A549 (cell line): ENCODE results near the gene RASL10A. TPM values are rescaled to one million over a fixed set of nuclear protein-coding genes. Genes with fewer than 3 reads are reported as not detected.
A peak's percentile ranks its signal among the peaks of the same experiment; 100 is the strongest.

Experiments used
- ATAC-seq, 2 experiments: fragments of 200-7000 bp in 1 of 2; fragments of >200 bp in 1 of 2; cut with Nextera tagmentation in 1 of 2; cut with Tn5 transposase in 1 of 2; 3 replicates each; pipeline versions ENCODE4 v1.8.0 to v1.9.1; 2018 to 2020; ENCODE audit warnings: mild to moderate bottlenecking in 1 of 2, moderate library complexity in 1 of 2
- CTCF ChIA-PET: fragments of 300-600 bp; sonication (Branson Sonifier 250); formaldehyde crosslinking; extraction: SDS; loops from one replicate; lab custom pipeline; 2021; ENCODE audit warnings: antibody characterized with exemption, inconsistent platforms; lab: Yijun Ruan, JAX
- POLR2A ChIA-PET: fragments of 350-600 bp; formaldehyde crosslinking; extraction: SDS; loops from one replicate; lab custom pipeline; 2021; ENCODE audit warnings: antibody characterized with exemption, inconsistent platforms; lab: Yijun Ruan, JAX
- DNase-seq, 2 experiments: peaks; one replicate each; pipeline versions ENCODE4 v3.0.0 to v3.0.0-alpha.2; 2011 to 2016; ENCODE audit warnings: low read depth in 1 of 2, low spot score in 1 of 2
- FAIRE-seq: peaks from 2 replicates; lab custom pipeline; 2011; peaks lifted over from hg19 to GRCh38; lab: Jason Lieb, UNC
- H3K27ac ChIP-seq, 2 experiments: fragments of >200 bp; sonication (Bioruptor Twin); formaldehyde crosslinking; 3 replicates each; pipeline ENCODE4 v1.5.1; 2016 to 2017
- H3K4me1 ChIP-seq: fragments of >200 bp; sonication (Bioruptor Twin); formaldehyde crosslinking; 3 replicates; pipeline ENCODE4 v1.6.1; 2016
- H3K4me2 ChIP-seq: fragments of >200 bp; sonication (Bioruptor Twin); formaldehyde crosslinking; 3 replicates; pipeline ENCODE4 v1.6.1; 2016
- H3K4me3 ChIP-seq: fragments of >200 bp; sonication (Bioruptor Twin); formaldehyde crosslinking; 3 replicates; pipeline ENCODE4 v1.5.1; 2016
- H3K9me3 ChIP-seq: fragments of >200 bp; sonication (Bioruptor Twin); formaldehyde crosslinking; 3 replicates; pipeline ENCODE4 v1.6.1; 2016
- CHD2 ChIP-seq: fragments of 150-350 bp; IDR thresholded peaks from 2 replicates; pipeline ENCODE4 v1.6.1; 2014; ENCODE audit warnings: low read length; ENCODE audit not compliant: partially characterized antibody
- CHD4 ChIP-seq: fragments of 200-600 bp; sonication (generic); IDR thresholded peaks from 2 replicates; pipeline ENCODE4 v1.6.1; 2016; ENCODE audit warnings: antibody characterized with exemption, mild to moderate bottlenecking, borderline replicate concordance
- CTCF ChIP-seq: fragments of >200 bp; sonication (Bioruptor Twin); formaldehyde crosslinking; IDR thresholded peaks from 3 replicates; pipeline ENCODE4 v1.5.1; 2016
- EHF ChIP-seq: fragments of 250-450 bp; sonication (Bioruptor Pico); IDR thresholded peaks from 2 replicates; pipeline ENCODE4 v1.5.0; 2020; ENCODE audit warnings: mild to moderate bottlenecking
- EHMT2 ChIP-seq: fragments of 200-600 bp; sonication (generic); IDR thresholded peaks from 2 replicates; pipeline ENCODE4 v1.6.1; 2016; ENCODE audit warnings: antibody characterized with exemption, low read depth, mild to moderate bottlenecking, moderate library complexity
- EP300 ChIP-seq, 2 experiments: fragments of >200 bp; sonication (Bioruptor Twin); formaldehyde crosslinking; IDR thresholded peaks; 2 replicates in 1 of 2; 3 replicates in 1 of 2; pipeline ENCODE4 v1.6.1; 2016 to 2017
- HES2 ChIP-seq: fragments of >200 bp; sonication (Bioruptor Twin); formaldehyde crosslinking; IDR thresholded peaks from 2 replicates; pipeline ENCODE4 v1.6.1; 2016
- JUN ChIP-seq, 2 experiments: fragments of >200 bp; sonication (Bioruptor Twin); formaldehyde crosslinking; IDR thresholded peaks; 2 replicates in 1 of 2; 3 replicates in 1 of 2; pipeline ENCODE4 v1.6.1; 2016 to 2017
- KDM1A ChIP-seq: fragments of 200-600 bp; sonication (generic); IDR thresholded peaks from 2 replicates; pipeline ENCODE4 v1.6.1; 2016; ENCODE audit warnings: low read depth, mild to moderate bottlenecking
- KDM5A ChIP-seq: fragments of 200-600 bp; sonication (generic); IDR thresholded peaks from 2 replicates; pipeline ENCODE4 v1.6.1; 2016; ENCODE audit warnings: antibody characterized with exemption, mild to moderate bottlenecking
- MAX ChIP-seq: IDR thresholded peaks from 2 replicates; pipeline ENCODE4 v1.6.1; 2012
- MYC ChIP-seq: IDR thresholded peaks from 2 replicates; pipeline ENCODE4 v1.6.1; 2012; ENCODE audit warnings: mild to moderate bottlenecking, inconsistent platforms, low read length, improper control_type of control experiment, borderline replicate concordance
- PHF8 ChIP-seq: fragments of 200-600 bp; sonication (generic); IDR thresholded peaks from 2 replicates; pipeline ENCODE4 v1.6.1; 2016; ENCODE audit warnings: low read depth, mild to moderate bottlenecking, antibody characterized with exemption, moderate library complexity, borderline replicate concordance
- POLR2AphosphoS2 ChIP-seq: conservative IDR thresholded peaks from 2 replicates; pipeline ENCODE4 v1.6.1; 2012; ENCODE audit warnings: low read length, improper control_type of control experiment, inconsistent platforms
- RARB ChIP-seq: fragments of 250-450 bp; sonication (Bioruptor Pico); IDR thresholded peaks from 2 replicates; pipeline ENCODE4 v1.8.0; 2021; ENCODE audit warnings: mild to moderate bottlenecking, moderate library complexity
- TP53 ChIP-seq: fragments of 250-450 bp; sonication (Bioruptor Pico); IDR thresholded peaks from 2 replicates; pipeline ENCODE4 v1.5.0; 2021; ENCODE audit warnings: mild to moderate bottlenecking, moderate library complexity
- ZNF302 ChIP-seq: fragments of 250-450 bp; sonication (Bioruptor Pico); IDR thresholded peaks from 2 replicates; pipeline ENCODE4 v1.9.0; 2021; ENCODE audit warnings: inconsistent platforms, mild to moderate bottlenecking, moderate library complexity
- WGBS: methylation state at CpG from one replicate; pipeline ENCODE4 v1.1.6; 2017; ENCODE audit errors: missing lambda C conversion rate; 5-methylcytosine and 5-hydroxymethylcytosine counted together
- polyA plus RNA-seq, 4 experiments: library from polyadenylated mRNA; depleted of rRNA in 3 of 4; stranded (reverse); fragments of >200 nt; fragmentation: RNase III in 1 of 4; extraction: RNeasy Plus Mini Kit Qiagen cat#74134 plus additional on column Dnase treatment in 1 of 4; gene quantifications; 2 replicates in 3 of 4; 3 replicates in 1 of 4; pipeline ENCODE4 v1.2.3, GENCODE V29; 2011 to 2017
- TF ChIP-seq, protein P1 (sequence below): fragments of 150-350 bp; IDR thresholded peaks from 2 replicates; pipeline ENCODE4 v1.6.1; 2014; ENCODE audit warnings: low read depth, mild to moderate bottlenecking, low read length
- TF ChIP-seq, protein P2 (sequence below): fragments of 200-600 bp; sonication (generic); IDR thresholded peaks from 2 replicates; pipeline ENCODE4 v1.6.1; 2016; ENCODE audit warnings: antibody characterized with exemption, mild to moderate bottlenecking, moderate library complexity
- TF ChIP-seq, protein P3 (sequence below): fragments of 250-450 bp; sonication (Bioruptor Pico); IDR thresholded peaks from 2 replicates; pipeline ENCODE4 v1.5.0; 2021; ENCODE audit warnings: mild to moderate bottlenecking, moderate library complexity, borderline replicate concordance

Gene RASL10A
- polyA plus RNA-seq, 2 of the 4 experiments (the other 2 are of a cell fraction) = 0.08 to 0.25 TPM

- Histone ChIP-seq H3K4me2 (peak overlapping the region; percentile 98), H3K4me3 (peak overlapping the region; percentile 99), H3K4me1 (peaks cover 34% of the 10 kb centered on the region), H3K9me3 (no peaks in the 10 kb centered on the region), H3K27ac (peak overlapping the region; percentile 100)
- no peak for TF ChIP-seq MYC
- no peak for TF ChIP-seq KDM1A
- TF ChIP-seq, protein P1, sequence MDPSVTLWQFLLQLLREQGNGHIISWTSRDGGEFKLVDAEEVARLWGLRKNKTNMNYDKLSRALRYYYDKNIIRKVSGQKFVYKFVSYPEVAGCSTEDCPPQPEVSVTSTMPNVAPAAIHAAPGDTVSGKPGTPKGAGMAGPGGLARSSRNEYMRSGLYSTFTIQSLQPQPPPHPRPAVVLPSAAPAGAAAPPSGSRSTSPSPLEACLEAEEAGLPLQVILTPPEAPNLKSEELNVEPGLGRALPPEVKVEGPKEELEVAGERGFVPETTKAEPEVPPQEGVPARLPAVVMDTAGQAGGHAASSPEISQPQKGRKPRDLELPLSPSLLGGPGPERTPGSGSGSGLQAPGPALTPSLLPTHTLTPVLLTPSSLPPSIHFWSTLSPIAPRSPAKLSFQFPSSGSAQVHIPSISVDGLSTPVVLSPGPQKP = no peak
- TF ChIP-seq, protein P2, sequence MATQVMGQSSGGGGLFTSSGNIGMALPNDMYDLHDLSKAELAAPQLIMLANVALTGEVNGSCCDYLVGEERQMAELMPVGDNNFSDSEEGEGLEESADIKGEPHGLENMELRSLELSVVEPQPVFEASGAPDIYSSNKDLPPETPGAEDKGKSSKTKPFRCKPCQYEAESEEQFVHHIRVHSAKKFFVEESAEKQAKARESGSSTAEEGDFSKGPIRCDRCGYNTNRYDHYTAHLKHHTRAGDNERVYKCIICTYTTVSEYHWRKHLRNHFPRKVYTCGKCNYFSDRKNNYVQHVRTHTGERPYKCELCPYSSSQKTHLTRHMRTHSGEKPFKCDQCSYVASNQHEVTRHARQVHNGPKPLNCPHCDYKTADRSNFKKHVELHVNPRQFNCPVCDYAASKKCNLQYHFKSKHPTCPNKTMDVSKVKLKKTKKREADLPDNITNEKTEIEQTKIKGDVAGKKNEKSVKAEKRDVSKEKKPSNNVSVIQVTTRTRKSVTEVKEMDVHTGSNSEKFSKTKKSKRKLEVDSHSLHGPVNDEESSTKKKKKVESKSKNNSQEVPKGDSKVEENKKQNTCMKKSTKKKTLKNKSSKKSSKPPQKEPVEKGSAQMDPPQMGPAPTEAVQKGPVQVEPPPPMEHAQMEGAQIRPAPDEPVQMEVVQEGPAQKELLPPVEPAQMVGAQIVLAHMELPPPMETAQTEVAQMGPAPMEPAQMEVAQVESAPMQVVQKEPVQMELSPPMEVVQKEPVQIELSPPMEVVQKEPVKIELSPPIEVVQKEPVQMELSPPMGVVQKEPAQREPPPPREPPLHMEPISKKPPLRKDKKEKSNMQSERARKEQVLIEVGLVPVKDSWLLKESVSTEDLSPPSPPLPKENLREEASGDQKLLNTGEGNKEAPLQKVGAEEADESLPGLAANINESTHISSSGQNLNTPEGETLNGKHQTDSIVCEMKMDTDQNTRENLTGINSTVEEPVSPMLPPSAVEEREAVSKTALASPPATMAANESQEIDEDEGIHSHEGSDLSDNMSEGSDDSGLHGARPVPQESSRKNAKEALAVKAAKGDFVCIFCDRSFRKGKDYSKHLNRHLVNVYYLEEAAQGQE = no peak
- TF ChIP-seq CTCF = no peak
- TF ChIP-seq ZNF302 (CRISPR knock-in tag) = no peak
- no peak for TF ChIP-seq EHMT2
- no peak for TF ChIP-seq MAX
- TF ChIP-seq EHF = no peak
- TF ChIP-seq CHD2 = no peak
- TF ChIP-seq CHD4 = no peak
- TF ChIP-seq KDM5A = no peak
- no peak for TF ChIP-seq RARB (CRISPR knock-in tag)
- TF ChIP-seq TP53 (CRISPR knock-in tag) = no peak
- no peak for TF ChIP-seq POLR2AphosphoS2
- no peak for TF ChIP-seq EP300 (IDR thresholded peaks at IDR 0.05)
- TF ChIP-seq JUN (IDR thresholded peaks at IDR 0.05) = no peak
- no peak for FAIRE-seq
- WGBS = under 1% methylated on average over 14 of the region's 14 CpGs
- ChIA-PET CTCF (no interaction called here), POLR2A (interaction anchor here (1.2 kb wide), 1 partner anchor 37 kb away, joined by 4 read pairs; the partner anchor contains the start of gene GAS2L1)
- ATAC-seq = no peak
- no peak for DNase-seq
Observed at GRCh38 chr22:29269230-29269604, 46.3 kb downstream of the RASL10A start.

DNA sequence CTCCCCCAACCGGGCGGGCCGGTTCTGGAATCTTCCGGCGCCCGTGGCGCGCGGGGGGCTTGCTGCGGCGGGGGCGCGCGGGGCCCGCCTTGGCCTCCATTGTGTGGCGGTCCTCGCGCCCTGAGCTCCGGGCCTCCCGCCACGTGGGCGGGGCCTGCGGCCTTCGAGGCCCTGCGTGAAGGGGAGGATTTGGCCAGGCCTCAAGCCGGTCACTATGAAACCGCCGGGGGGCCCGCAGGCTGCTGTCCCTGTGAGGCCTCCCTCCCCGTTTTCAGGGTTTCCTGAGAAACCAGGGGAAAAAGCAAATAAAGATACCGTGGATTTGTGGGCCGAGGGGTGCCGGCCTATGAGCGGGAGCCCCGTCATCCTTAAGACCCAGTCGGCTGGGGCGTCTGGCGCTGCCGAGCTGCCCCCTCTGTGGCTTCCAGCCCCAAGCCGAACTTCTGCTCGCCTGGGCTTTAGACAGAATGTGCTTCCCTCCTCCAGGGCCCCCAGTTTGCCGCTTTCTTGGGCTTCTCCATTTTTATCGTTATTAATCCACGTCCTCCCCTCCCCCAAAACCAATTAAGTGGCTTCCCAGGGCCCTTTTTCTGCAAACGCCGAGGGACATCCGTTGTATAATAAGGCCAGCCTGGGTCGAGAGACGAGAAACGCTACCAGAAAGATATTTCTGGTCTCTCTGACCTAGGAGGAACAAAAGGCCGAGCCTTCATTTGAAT, 46.8 kb downstream of the RASL10A start:
- peaks cover 34% of the 10 kb centered on the region for H3K4me1 ChIP-seq
- POLR2A ChIA-PET = interaction anchor here (1.2 kb wide), 1 partner anchor 38 kb away, joined by 4 read pairs; the partner anchor contains the start of gene GAS2L1
- CTCF ChIA-PET = interaction anchor here (1.5 kb wide), 1 partner anchor 19 kb away, joined by 4 read pairs; no protein-coding TSS in a partner anchor
- peak; percentile 19 to 38; a peak in 4 of 6 replicates for ATAC-seq
- peak overlapping the region; percentile 99 for H3K4me3 ChIP-seq
- DNase-seq = peak in 1 of 2 experiments; percentile 33
- FAIRE-seq = no peak
- H3K4me2 ChIP-seq = peak overlapping the region; percentile 98
- WGBS = 3% methylated on average over 21 of the region's 51 CpGs
- H3K9me3 ChIP-seq = no peaks in the 10 kb centered on the region
- TF ChIP-seq EP300 (IDR thresholded peaks at IDR 0.05) = no peak
- TF ChIP-seq, protein P3, sequence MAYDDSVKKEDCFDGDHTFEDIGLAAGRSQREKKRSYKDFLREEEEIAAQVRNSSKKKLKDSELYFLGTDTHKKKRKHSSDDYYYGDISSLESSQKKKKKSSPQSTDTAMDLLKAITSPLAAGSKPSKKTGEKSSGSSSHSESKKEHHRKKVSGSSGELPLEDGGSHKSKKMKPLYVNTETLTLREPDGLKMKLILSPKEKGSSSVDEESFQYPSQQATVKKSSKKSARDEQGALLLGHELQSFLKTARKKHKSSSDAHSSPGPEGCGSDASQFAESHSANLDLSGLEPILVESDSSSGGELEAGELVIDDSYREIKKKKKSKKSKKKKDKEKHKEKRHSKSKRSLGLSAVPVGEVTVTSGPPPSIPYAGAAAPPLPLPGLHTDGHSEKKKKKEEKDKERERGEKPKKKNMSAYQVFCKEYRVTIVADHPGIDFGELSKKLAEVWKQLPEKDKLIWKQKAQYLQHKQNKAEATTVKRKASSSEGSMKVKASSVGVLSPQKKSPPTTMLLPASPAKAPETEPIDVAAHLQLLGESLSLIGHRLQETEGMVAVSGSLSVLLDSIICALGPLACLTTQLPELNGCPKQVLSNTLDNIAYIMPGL = peak; percentile 43; the same call in 1 of the 2 replicates
- TF ChIP-seq MAX = peak; percentile 30; the same call in 1 of the 2 replicates
- no peak for TF ChIP-seq HES2
- peak; percentile 90 for TF ChIP-seq PHF8
- TF ChIP-seq JUN (IDR thresholded peaks at IDR 0.05) = peak in 1 of 2 experiments; percentile 9; a peak in 1 of 5 replicates
- peak overlapping the region; percentile 100 for H3K27ac ChIP-seq
